Sigmoid colon (tissue), 4 donors: Measurements from ENCODE around the gene KRTAP20-1.

Experiments used
- CTCF ChIP-seq, 4 experiments: fragments of 450-650 bp in 3 of 4; fragments of 200-600 bp in 1 of 4; IDR thresholded peaks; one replicate each; pipeline ENCODE4 v1.5.1; 2016 to 2019; ENCODE audit warnings: antibody characterized with exemption in 4 of 4, mild to moderate bottlenecking in 3 of 4, moderate library complexity in 2 of 4
- EP300 ChIP-seq, 4 donors: sonication (generic); formaldehyde crosslinking; IDR thresholded peaks; one replicate each; pipeline ENCODE4 v1.6.1; 2017; ENCODE audit warnings: antibody characterized with exemption in 4 of 4
- POLR2A ChIP-seq, 2 donors: fragments of 450-650 bp; IDR thresholded peaks; one replicate each; pipeline ENCODE4 v1.6.1; 2016; ENCODE audit warnings: antibody characterized with exemption in 2 of 2, mild to moderate bottlenecking in 2 of 2, moderate library complexity in 2 of 2
- POLR2AphosphoS5 ChIP-seq, 4 donors: sonication (generic); formaldehyde crosslinking; IDR thresholded peaks; one replicate each; pipeline ENCODE4 v1.6.1; 2017; ENCODE audit warnings: antibody characterized with exemption in 4 of 4

DNA sequence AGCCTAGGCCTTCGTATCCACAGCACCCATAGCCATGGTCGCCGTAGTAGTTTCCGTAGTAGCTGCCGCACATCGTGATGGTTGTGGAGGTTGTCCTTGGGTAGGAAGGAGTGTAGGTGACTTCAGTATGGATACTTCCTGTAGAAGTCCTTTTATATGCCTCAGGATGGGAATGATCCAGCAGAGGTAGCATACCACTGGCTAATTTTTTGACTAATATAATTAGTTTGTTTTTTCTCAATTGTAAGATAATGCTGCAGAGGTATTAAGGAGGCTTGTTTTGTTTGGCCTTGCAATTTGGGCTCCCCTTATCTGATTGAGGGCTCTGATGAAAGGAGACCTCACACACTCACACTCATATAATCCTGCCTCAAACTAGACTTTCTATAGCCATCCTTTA, 17.4 kb upstream of the KRTAP20-1 start, which contains the start of gene KRTAP6-2:
- no peak for TF ChIP-seq CTCF (IDR thresholded peaks at IDR 0.05)
- no peak for TF ChIP-seq POLR2AphosphoS5 (IDR thresholded peaks at IDR 0.05)
- no peak for TF ChIP-seq POLR2A (IDR thresholded peaks at IDR 0.05)
- TF ChIP-seq EP300 (IDR thresholded peaks at IDR 0.05), result no peak
